Esophagus mucosa (tissue), 1 donor: ENCODE data around the gene GBP2. TPM values are rescaled to one million over a fixed set of nuclear protein-coding genes. Genes with fewer than 3 reads are reported as not detected.
"Not testable (repeated sequence)": the region's sequence is repeated elsewhere in the genome, so short reads cannot be mapped to it uniquely, and the experiment has no call there.

ENCODE experiments used
- ATAC-seq: fragments of 200-7000 bp; cut with Tn5 transposase; one replicate; pipeline ENCODE4 v1.9.1; 2020
- total RNA-seq: library from RNA; stranded (reverse); gene quantifications from one replicate; pipeline ENCODE4 v1.2.4, GENCODE V29; 2023
- donor health status: DM: yes; HTN: yes; CAD: no.

The GBP2 gene, protein sequence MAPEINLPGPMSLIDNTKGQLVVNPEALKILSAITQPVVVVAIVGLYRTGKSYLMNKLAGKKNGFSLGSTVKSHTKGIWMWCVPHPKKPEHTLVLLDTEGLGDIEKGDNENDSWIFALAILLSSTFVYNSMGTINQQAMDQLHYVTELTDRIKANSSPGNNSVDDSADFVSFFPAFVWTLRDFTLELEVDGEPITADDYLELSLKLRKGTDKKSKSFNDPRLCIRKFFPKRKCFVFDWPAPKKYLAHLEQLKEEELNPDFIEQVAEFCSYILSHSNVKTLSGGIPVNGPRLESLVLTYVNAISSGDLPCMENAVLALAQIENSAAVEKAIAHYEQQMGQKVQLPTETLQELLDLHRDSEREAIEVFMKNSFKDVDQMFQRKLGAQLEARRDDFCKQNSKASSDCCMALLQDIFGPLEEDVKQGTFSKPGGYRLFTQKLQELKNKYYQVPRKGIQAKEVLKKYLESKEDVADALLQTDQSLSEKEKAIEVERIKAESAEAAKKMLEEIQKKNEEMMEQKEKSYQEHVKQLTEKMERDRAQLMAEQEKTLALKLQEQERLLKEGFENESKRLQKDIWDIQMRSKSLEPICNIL
- total RNA-seq, result 15.9 TPM

DNA sequence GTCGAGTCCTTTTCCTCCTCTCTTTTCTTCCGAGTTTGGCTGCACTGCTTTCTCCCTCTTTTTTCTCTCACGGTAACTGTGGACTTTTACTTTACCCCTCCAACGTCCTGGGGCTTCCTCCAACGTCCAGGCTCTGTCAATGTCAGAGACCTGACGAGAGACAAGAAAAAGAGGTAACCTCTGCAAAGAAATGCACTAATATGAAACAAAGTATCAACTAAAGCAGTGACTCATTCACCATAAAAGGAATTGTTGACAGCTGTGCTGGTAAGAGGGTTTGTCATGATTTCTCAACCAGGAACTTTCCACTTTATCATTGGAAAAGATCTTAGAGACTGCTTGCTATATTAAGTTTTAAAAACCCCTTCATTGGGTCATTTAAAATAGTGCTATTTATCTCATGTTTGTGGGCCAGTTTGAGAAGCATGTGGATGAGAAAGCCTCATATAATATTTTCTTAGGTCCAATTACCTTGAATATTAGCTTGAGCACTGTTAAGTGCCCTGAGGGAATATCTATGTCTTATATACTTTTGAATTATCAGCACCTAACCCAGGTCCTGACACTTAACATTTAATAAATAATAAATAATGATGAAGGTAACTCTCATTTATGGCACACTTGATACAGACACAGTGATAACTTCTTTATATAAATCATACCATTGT is at the start of gene GBP2:
Gene GBP2, minus strand, starts transcription at position 202 of the 668 bp plus-strand sequence. CDS start 4,148 bp downstream, outside the sequence.
- peak; percentile 90 for ATAC-seq

DNA sequence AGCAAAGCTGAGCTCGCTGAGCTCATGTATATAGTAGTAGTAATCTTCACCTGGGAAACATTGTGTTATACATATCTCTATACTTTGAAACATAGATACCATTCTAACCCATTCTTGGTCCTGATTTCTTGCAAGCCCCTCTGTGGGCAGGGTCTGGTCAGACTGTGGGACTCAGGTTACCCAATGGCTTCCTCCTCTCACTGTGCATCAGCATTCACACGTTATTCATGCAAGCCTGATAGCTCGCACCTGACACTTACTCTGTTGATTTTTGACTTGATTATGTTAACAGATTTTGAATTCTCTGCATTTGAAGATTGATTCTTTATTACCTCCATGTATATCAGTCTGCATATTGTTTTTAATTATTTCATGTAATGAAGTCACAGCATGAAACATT is 48.6 kb upstream of the GBP2 start:
- no peak for ATAC-seq

DNA sequence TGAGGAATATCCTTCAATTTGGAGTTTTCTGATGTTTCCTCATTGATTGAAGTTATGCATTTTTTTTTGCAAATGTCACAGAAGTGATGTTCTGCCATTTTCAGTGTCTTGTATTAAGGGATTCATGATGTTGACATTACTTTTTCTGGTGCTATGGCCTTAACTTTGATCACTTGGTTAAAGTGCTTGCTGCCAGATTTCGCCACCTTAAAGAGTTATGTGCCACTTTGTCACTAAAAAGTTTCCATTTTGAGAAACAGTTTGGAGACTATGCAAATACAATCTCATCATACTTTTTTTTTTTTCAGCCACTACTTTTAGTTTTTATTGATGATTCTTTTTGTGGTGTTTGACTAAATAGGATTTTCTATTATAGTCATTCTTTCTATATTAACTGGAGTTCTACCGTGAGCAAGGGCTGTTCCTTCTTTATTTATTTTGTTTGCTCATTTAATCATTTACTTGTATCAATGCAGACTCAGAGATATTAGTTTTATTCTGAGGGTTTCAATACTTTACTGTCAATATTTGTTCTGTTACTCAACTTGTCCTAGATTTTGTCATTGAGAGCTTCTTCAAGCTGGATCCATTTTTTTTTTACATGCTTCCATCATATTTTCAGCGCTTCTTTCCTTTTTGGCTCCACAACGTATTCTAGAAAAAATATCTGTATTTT is 46.7 kb upstream of the GBP2 start:
- no peak for ATAC-seq

DNA sequence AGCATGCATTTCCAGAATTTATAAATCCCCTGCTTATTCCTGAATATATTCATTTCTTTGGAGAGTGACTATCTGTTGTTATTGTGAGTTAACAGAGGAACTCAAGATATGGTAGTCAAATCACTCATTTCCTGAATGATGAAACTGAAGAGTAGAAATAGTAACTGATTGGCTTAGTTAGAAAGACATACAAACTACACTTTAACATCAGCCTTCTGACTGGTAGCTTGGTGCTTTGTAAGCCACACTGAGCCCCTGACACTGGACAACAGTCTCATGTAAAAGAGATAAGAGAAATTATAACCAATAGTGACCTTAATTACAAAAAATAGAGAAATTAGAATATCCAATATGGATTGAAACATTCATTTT is 45.1 kb upstream of the GBP2 start:
- ATAC-seq, result no peak

DNA sequence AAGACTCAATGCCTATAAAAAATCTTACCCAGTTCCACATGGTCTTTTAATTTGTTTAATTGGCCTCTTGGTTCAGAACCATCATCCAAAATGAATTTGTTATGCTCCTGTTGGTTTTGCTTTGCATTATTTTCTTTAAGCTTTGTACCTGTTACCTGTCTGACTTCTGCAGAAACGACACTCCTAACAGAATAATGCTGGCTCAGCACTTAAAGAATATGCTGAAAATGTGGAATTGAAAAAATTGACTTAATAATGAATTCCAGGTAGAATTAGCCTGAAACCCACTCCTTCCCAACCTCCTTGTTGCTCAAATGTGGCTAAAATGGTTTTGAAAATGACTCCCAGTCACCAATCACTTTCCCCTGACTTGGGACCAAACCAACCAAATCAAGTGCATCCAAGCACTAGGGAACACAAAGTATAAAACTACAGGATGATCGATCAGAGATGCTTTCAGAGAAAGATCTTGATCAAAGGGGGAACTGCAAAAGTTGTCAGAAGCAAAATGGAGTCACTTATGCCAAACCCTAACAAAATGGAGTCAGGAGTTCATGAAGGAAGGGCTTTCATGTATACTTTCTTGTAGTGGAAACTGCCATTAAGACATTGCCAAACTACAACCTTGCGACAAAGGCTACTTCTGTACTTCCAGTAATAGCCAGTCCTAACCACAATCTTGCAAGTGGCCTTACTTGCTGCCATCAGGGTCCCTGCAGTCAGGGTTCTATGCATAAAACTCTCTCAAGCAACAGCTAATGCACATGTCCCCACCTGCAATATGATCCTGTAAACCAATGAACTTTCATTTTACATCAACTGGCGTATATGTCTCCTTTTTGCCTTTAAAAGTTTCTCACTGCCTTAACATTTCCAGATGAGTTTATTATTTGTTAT is 44.5 kb upstream of the GBP2 start:
- no peak for ATAC-seq

DNA sequence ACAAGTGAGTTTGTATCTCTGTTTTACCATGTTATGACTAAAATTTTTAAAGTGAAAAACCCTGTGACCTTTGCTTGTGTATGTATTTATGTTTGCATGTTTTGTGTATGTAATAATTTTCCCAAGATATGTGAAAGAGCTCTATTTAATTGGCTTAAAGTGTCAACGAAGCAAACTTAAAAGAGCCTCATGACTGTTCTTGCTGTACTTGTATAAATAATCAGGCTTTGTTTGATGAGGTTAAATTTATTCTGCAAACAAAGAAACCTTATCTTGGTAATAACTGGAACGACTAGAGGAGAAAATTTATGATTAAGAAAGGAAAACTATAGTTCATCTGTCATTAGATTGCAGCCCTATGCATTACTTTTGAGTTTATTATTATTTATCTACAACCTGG is 43.3 kb upstream of the GBP2 start:
- no peak for ATAC-seq

DNA sequence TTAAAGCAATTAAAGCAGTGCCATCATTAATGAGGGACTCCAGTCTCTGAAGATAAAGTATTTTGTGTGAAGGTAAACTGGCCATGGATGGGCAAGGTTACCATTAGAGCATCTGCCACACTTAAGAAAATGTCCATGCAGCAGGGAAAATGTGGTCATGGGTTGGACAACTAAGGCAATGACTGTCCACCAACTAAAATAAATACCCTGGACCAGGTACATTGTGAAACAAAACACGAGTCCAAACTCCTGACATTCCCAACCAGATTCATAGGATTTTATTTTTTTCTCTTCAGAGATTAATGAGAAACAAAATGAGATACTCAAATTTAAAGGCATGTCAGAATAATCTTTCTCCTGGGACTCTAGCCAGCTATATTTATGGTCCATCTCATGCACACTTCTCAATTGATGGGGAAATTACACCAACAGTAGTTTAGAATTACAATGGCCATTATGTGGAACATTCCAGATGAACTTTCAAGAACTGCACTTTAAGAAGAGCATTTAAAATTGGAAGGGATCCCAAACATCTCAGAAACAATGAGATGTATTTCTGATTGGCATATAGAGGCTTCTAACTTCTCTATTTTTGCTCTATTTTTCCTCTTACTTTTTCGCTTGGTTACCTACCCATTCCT is 41.8 kb upstream of the GBP2 start:
- ATAC-seq, result no peak

DNA sequence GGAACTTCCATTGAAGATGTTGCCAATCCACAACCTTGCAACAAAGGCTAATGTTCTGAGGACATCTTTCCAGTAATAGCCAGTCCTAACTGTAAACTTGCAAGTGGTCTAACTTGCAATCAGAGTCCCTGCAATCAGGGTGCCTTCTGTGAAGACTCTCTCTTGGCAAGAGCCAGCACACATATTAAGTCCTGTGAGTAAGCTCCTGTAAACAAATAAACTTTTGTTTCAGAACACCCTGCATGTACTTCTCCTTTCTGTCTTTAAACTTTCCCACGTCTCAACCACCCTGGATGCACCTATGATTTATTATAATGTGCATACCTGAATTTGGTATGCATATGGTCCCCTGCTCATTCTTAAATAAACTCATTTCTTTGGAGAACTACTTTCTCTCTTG is 40.8 kb upstream of the GBP2 start:
- no peak for ATAC-seq

DNA sequence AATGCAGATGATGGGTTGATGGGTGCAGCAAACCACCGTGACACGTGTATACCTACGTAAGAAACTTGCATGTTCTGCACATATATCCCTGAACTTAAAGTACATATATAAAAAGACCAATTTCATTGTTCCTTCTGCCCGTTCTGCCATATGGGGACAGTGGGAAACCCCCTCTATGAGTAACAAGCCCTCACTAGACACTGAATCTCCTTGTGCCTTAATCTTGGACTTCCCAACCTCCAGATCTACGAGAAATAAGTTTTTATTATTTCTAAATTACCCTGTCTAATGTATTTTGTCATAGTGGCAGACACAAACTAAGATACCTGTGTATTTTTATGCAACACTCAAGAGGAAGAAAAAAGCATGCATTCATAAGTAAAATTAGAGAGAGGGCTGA is 39.9 kb upstream of the GBP2 start:
- no peak for ATAC-seq

DNA sequence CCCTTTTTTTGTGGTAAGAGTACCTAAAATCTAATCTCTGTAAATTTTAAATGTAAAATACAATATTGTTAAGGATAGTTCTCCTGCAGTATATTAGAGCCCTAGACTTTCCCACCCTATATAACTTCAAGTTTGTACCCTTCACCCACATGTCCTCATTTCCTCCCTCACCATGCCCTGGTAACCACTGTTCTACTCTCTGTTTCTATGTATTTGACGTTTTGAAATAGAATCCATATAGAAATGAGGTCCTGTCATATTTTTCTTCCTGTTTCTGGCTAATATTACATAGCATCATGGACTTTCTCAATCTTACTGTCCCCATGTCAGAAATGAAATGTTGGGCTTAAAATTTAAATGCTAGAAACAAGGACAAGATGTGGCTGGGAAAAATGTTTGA is 25.1 kb upstream of the GBP2 start:
- ATAC-seq, result no peak

DNA sequence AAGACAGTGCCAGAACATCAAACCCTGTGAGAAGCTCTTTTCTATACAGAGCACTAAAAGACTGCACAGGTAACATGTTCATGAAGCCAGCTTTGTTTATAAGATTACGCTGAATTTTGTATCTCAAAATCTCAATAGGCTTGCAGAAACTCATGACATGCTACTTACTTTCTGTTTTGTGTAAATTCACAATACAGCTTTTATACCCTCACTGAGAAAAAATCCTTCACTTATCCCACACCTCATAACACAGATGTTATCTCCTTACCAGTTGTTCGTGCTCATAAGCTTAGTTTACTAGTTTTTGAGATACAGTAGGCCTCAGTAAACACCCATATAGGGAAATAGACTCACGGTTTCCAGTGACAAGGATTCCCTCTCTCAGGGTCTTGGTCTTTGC is 24.1 kb upstream of the GBP2 start:
- ATAC-seq, result no peak

DNA sequence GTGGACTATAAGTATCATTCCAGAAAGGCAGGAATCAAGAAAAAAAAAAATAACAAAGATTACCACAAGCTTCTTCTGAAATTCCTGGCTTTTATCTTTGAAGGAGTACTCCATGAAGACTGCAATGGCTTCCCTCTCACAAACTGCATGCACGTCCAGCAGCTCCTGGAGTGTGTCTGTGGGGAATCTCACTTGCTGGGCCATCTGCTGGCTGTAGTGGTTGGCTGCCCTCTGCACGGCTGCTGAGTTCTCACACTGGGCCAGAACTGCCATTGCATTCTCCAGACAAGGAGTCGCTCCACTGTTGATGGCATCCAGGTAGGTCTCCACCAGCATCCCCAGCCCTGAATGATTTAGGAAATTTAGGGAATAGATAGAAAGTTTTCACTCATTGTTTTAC is 23.3 kb upstream of the GBP2 start:
- ATAC-seq, result no peak

DNA sequence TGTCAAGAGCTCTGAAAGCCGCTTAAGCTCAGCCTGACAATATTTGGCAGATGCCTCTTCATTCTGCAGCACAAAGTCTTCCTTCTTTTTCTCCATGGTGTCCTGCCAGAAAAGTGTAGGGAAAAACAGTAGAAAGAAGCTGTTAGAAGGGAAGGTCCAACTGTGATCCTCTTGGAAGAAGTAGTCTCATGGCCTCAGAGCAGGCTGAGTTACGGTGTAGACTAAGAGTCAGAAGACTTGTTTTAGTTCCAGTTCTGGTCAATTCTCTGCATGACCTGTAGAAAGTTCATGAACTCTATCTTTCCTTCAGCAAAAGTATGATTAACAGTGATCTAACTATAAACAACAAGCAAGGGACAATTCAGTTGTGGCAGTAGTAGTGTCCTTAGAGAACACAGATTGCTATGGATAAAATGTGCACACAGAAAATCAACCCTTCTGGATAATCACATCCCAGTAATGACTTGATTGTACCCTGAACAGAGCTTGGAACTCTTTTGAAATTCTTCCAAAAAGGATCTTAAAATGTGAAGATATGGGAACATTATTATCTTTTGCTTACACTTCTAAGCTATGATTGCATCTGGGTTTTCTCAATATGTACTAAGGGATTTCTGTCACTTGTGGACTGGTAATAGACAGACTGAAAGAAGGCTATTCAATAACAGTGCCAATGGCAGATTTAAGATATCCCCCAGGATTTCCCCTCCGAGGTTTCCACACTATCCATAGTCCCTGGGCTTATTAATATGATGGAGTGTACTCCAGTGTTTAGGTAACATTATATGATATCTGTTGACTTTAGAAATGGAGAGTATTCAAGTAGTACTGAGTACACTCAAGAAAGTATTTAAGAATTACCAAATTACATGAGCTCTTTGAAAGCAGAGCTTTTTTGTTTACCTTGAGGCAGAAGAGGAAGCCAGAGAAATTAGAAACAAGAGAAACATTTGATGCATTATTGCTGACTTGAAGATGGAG is 22.1 kb upstream of the GBP2 start:
- no peak for ATAC-seq

DNA sequence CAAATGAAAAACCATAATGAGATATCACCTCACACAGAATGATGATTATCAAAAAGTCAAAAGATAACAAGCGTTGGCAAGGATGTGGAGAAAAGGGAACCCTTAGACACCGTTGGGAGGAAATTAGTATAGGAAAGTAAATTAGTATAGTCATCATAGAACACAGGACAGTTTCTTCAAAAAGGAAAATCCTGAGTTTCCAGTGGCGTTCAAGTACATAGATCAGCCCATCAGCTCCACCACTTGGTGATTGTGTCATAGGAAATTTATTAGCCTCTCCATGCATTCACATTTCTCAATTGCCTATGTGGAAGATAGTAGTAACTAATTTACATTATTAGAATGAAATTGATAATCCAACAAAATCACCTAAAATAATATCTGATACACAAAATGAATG is 20.8 kb upstream of the GBP2 start:
- ATAC-seq, result no peak

DNA sequence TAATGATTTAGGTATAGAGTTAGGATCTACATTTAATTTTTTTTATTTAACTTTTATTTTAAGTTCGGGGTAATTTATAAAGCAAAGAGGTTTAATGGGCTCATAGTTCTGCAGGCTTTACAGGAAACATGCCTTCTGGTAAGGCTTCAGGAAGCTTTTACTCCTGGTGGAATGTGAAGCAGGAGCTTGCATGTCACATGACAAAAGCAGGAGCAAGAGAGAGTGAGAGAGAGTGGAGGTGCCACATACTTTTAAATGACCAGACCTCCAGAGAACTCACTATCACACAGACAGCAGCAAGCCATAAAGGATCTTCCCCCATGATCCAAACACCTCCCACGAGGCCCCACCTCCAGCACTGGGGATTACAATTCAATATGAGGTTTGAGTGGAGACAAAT is 17.6 kb upstream of the GBP2 start:
- no peak for ATAC-seq

DNA sequence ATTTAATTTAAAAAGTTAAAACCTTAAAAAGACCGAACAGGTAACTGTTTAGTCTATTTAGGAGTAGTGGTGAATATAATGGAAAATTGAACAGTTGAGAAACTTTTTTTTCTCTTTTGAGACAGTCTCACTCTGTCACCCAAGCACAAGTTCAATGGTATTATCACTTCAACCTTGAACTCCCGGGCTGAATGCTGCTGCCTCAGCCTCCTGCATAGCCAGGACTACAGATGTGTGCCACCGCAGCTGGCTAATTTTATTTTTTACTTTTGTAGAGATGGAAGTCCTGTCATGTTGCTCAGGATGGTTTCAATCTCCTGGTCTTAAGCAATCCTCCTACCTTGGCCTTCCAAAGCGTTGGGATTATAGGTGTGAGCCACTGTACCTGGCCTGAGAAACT is 16.2 kb upstream of the GBP2 start:
- ATAC-seq, result no peak

DNA sequence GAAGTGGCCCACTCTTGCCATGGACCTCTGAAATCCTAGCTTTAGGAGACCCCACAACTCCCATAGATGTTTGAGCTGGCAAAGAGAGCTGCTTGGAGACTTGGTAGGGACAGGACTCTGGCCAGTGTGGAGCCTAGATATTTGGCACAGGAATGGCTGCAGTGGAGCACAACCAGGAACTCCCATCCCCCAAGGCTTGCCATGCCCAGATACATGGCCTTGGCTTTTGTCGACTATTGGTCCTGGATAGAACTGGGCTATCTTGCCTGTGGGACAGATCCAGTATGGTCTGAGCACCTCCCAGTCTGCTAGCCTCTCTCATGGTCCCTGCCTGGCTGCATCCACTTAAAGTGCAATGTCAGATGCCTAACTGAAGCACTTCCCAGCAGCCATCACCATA is 7.8 kb upstream of the GBP2 start:
- ATAC-seq, result no peak

DNA sequence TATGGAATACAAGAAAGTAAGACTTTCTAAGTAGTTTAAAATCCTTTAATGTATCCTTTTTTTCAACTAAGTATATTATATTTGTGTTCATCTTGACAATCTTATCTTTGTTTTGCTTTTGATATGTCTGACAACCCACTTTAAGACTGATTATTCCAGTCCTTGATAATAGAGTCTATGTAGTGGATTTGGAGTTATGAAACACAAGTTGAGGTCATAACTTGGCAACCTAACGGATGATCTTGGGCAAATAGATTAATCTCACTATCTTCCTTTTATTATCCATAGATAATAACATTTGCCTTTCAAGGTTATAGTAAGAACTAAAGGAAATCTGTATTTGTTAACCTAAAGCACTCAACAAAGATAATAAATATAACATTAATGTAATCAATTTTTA is 4.8 kb upstream of the GBP2 start:
- no peak for ATAC-seq

DNA sequence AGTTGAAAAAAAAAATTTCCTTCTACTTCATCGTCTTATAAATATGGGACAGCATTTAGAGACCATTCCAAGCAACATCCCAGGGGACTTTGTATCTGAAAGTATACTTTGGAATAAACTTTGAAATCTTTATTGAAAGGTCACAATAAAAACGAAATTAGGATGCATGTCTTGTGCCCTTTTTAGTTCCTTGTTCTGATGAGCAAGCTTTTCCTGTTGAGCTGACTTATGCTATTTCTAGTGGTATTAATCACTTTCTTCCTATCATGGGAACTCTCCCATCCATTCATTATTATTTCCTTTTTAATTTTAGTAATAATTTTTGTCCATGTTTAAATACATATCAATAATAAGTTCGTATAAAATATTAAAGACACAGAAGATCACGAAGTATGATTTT is 4.0 kb upstream of the GBP2 start:
- ATAC-seq, result no peak

DNA sequence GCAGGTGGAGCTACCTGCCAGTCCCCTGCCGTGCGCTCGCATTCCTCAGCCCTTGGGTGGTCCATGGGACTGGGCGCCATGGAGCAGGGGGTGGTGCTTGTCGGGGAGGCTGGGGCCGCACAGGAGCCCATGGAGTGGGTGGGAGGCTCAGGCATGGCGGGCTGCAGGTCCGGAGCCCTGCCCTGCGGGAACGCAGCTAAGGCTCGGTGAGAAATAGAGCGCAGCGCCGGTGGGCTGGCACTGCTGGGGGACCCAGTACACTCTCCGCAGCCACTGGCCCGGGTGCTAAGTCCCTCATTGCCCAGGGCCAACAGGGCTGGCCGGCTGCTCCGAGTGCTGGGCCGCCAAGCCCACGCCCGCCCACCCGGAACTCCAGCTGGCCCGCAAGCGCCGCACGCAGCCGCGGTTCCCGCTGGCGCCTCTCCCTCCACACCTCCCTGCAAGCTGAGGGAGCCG is 2.1 kb upstream of the GBP2 start:
- ATAC-seq, result not testable (repeated sequence)
